ENCODE measurements around the gene CRYL1.

Gene CRYL1

GRCh38 chr13:20526664-20527063 is 1.0 kb upstream of the CRYL1 start:
- DNase-seq (ENCODE audit: low spot score), result no peak

- DNase-seq (ENCODE audit: low spot score), result peak; percentile 27
These were observed 485 bp downstream of the CRYL1 start for GRCh38 chr13:20525144-20525600.

- no peak for DNase-seq (ENCODE audit: low spot score)
These were observed 4.1 kb downstream of the CRYL1 start for GRCh38 chr13:20521364-20522115.

GRCh38 chr13:20519875-20520274 is 5.8 kb downstream of the CRYL1 start:
- DNase-seq (ENCODE audit: low spot score), result no peak

- DNase-seq (ENCODE audit: low spot score), result no peak
These were observed 7.0 kb downstream of the CRYL1 start for GRCh38 chr13:20518660-20519100.

GRCh38 chr13:20514866-20515265 is 10.8 kb downstream of the CRYL1 start:
- DNase-seq (ENCODE audit: low spot score), result no peak

- no peak for DNase-seq (ENCODE audit: low spot score)
These were observed 12.1 kb downstream of the CRYL1 start for GRCh38 chr13:20513466-20513995.

GRCh38 chr13:20512042-20512683 is 13.5 kb downstream of the CRYL1 start:
- no peak for DNase-seq (ENCODE audit: low spot score)

- DNase-seq (ENCODE audit: low spot score), result no peak
These were observed 19.0 kb downstream of the CRYL1 start for GRCh38 chr13:20506696-20507095.

GRCh38 chr13:20505405-20506366 is 20.0 kb downstream of the CRYL1 start:
- no peak for DNase-seq (ENCODE audit: low spot score)

GRCh38 chr13:20503088-20504083 is 22.3 kb downstream of the CRYL1 start:
- no peak for DNase-seq (ENCODE audit: low spot score)

GRCh38 chr13:20501592-20501991 is 24.1 kb downstream of the CRYL1 start:
- no peak for DNase-seq (ENCODE audit: low spot score)

- no peak for DNase-seq (ENCODE audit: low spot score)
These were observed 24.5 kb downstream of the CRYL1 start for GRCh38 chr13:20501120-20501519.

GRCh38 chr13:20499986-20500385 is 25.7 kb downstream of the CRYL1 start:
- DNase-seq (ENCODE audit: low spot score), result no peak

GRCh38 chr13:20498659-20499058 is 27.0 kb downstream of the CRYL1 start:
- no peak for DNase-seq (ENCODE audit: low spot score)

- no peak for DNase-seq (ENCODE audit: low spot score)
These were observed 27.5 kb downstream of the CRYL1 start for GRCh38 chr13:20498129-20498528.

- DNase-seq (ENCODE audit: low spot score), result no peak
These were observed 28.5 kb downstream of the CRYL1 start for GRCh38 chr13:20497006-20497775.

GRCh38 chr13:20495087-20496023 is 30.3 kb downstream of the CRYL1 start:
- DNase-seq (ENCODE audit: low spot score), result peak; percentile 72

GRCh38 chr13:20494656-20495055 is 31.0 kb downstream of the CRYL1 start:
- DNase-seq (ENCODE audit: low spot score), result no peak

Data from hematopoietic multipotent progenitor cell treated with erythropoietin and hydrocortisone succinate and interleukin-3 and kit ligand, for 15 days (in vitro differentiated cells).